Ishikawa (cell line): ENCODE results near the gene DRC7.

Experiments used
- CEBPB ChIP-seq: IDR thresholded peaks from 2 replicates; pipeline ENCODE4 v1.6.1; 2012
- EP300 ChIP-seq: IDR thresholded peaks from 2 replicates; pipeline ENCODE4 v1.6.1; 2012; ENCODE audit warnings: borderline replicate concordance
- MAX ChIP-seq: IDR thresholded peaks from 2 replicates; pipeline ENCODE4 v1.6.1; 2012

- TF ChIP-seq CEBPB = no peak
- no peak for TF ChIP-seq MAX
- no peak for TF ChIP-seq EP300
These were observed 10.7 kb upstream of the DRC7 start for GRCh38 chr16:57683636-57684545.
